Measurements from ENCODE around the gene PDLIM4. TPM values are rescaled to one million over a fixed set of nuclear protein-coding genes. Genes with fewer than 3 reads are reported as not detected.

PDLIM4 gene
- total RNA-seq, 4 donors from 2014 or later: 9.7 to 43.4 (median 19.7) TPM

- peaks cover 2 to 52% (median 29%) of the 10 kb centered on the region in 4 donors for H3K4me1 ChIP-seq
- WGBS, 2 donors (ENCODE audit: low coverage in 1 of 2): 83 to 100% methylated on average over 2 to 5 of the region's 5 CpGs
- in situ Hi-C loops (cut with MboI; ENCODE audit: low pct_ligation_motif_present in 1 of 4, low pct_unique_long_range_greater_than_20kb in 1 of 4, low sequenced_read_pairs in 3 of 4): no loop called here
- no peak for TF ChIP-seq POLR2A (IDR thresholded peaks at IDR 0.05)
- no peak for TF ChIP-seq POLR2AphosphoS5 (IDR thresholded peaks at IDR 0.05)
- no peak for TF ChIP-seq EP300 (IDR thresholded peaks at IDR 0.05; ENCODE audit: low read depth)
- no peak for TF ChIP-seq CTCF (IDR thresholded peaks at IDR 0.05)
- H3K9me3 ChIP-seq: no peaks in the 10 kb centered on the region
- intact Hi-C loops (cut with DNase I; ENCODE audit: low total_unique reads): no loop called here
- no peak overlapping the region for H3K4me3 ChIP-seq
- H3K36me3 ChIP-seq: no peaks in the 10 kb centered on the region
- no peak overlapping the region for H3K27ac ChIP-seq
- DNase-seq: no peak
- no peaks in the 10 kb centered on the region for H3K27me3 ChIP-seq
Observed at GRCh38 chr5:132275367-132276220, 18.1 kb downstream of the PDLIM4 start.

- WGBS, 2 donors (ENCODE audit: low coverage in 1 of 2): 71 to 75% methylated on average over 4 to 6 of the region's 6 CpGs
- TF ChIP-seq POLR2AphosphoS5 (IDR thresholded peaks at IDR 0.05) (no peak), POLR2A (IDR thresholded peaks at IDR 0.05) (no peak), CTCF (IDR thresholded peaks at IDR 0.05) (no peak), EP300 (IDR thresholded peaks at IDR 0.05; ENCODE audit: low read depth) (no peak)
- no peak for DNase-seq
- peaks cover 2 to 52% (median 29%) of the 10 kb centered on the region in 4 donors for H3K4me1 ChIP-seq
- H3K9me3 ChIP-seq: no peaks in the 10 kb centered on the region
- H3K27ac ChIP-seq: peak overlapping the region; percentile 9 to 73 (median 56)
- H3K4me3 ChIP-seq: no peak overlapping the region
- in situ Hi-C loops (cut with MboI; ENCODE audit: low pct_ligation_motif_present in 1 of 4, low pct_unique_long_range_greater_than_20kb in 1 of 4, low sequenced_read_pairs in 3 of 4) (no loop called here), intact Hi-C loops (cut with DNase I; ENCODE audit: low total_unique reads) (no loop called here)
- H3K27me3 ChIP-seq: no peaks in the 10 kb centered on the region
- no peaks in the 10 kb centered on the region for H3K36me3 ChIP-seq
Observed at GRCh38 chr5:132277256-132277655, 19.8 kb downstream of the PDLIM4 start.

GRCh38 chr5:132277971-132278853, 20.7 kb downstream of the PDLIM4 start:
- WGBS, 2 donors (ENCODE audit: low coverage in 1 of 2): 57 to 70% methylated on average over 5 to 6 of the region's 6 CpGs
- intact Hi-C loops (cut with DNase I; ENCODE audit: low total_unique reads): no loop called here
- peak; percentile 38 for DNase-seq
- Histone ChIP-seq H3K4me3 (no peak overlapping the region), H3K9me3 (no peaks in the 10 kb centered on the region), H3K4me1 (peaks cover 2 to 44% (median 24%) of the 10 kb centered on the region in 4 donors), H3K27ac (peak overlapping the region; percentile 70 to 73 (median 72)), H3K36me3 (no peaks in the 10 kb centered on the region), H3K27me3 (no peaks in the 10 kb centered on the region)
- TF ChIP-seq POLR2A (IDR thresholded peaks at IDR 0.05): no peak
- TF ChIP-seq POLR2AphosphoS5 (IDR thresholded peaks at IDR 0.05): peak in 1 of 3 donors; percentile 43
- in situ Hi-C loops (cut with MboI; ENCODE audit: low pct_ligation_motif_present in 1 of 4, low pct_unique_long_range_greater_than_20kb in 1 of 4, low sequenced_read_pairs in 3 of 4): no loop called here

GRCh38 chr5:132279801-132280200, 22.3 kb downstream of the PDLIM4 start:
- WGBS, 2 donors (ENCODE audit: low coverage in 1 of 2): 89% methylated on average over 3 of the region's 3 CpGs; no CpG with 5 or more reads in 1 of the 2 donors
- Histone ChIP-seq H3K9me3 (no peaks in the 10 kb centered on the region), H3K36me3 (no peaks in the 10 kb centered on the region), H3K27ac (no peak overlapping the region), H3K4me1 (peaks cover 2 to 28% (median 12%) of the 10 kb centered on the region in 4 donors), H3K4me3 (no peak overlapping the region), H3K27me3 (no peaks in the 10 kb centered on the region)
- no peak for DNase-seq
- intact Hi-C loops (cut with DNase I; ENCODE audit: low total_unique reads): no loop called here
- TF ChIP-seq CTCF (IDR thresholded peaks at IDR 0.05) (no peak), POLR2A (IDR thresholded peaks at IDR 0.05) (no peak), EP300 (IDR thresholded peaks at IDR 0.05; ENCODE audit: low read depth) (no peak), POLR2AphosphoS5 (IDR thresholded peaks at IDR 0.05) (no peak)
- in situ Hi-C loops (cut with MboI; ENCODE audit: low pct_ligation_motif_present in 1 of 4, low pct_unique_long_range_greater_than_20kb in 1 of 4, low sequenced_read_pairs in 3 of 4): no loop called here
